GM23338 (cell line): ENCODE results near the gene PACC1.

ENCODE experiments used
- CREB1 ChIP-seq: fragments of 250-450 bp; sonication (Bioruptor Pico); IDR thresholded peaks from 2 replicates; pipeline ENCODE4 v1.5.0; 2020; ENCODE audit warnings: low read depth, mild to moderate bottlenecking, moderate library complexity
- EZH2 ChIP-seq: fragments of 200-600 bp; sonication (generic); IDR thresholded peaks from one replicate; pipeline ENCODE4 v1.8.0; 2017; ENCODE audit warnings: antibody characterized with exemption, mild to moderate bottlenecking, low read depth; ENCODE audit not compliant: unreplicated experiment
- EZH2phosphoT487 ChIP-seq: fragments of 200-600 bp; sonication (generic); IDR thresholded peaks from one replicate; pipeline ENCODE4 v1.8.1; 2018; ENCODE audit warnings: antibody characterized with exemption; ENCODE audit not compliant: unreplicated experiment
- JUNB ChIP-seq: IDR thresholded peaks from one replicate; pipeline ENCODE4 v1.6.1; 2016; ENCODE audit warnings: antibody characterized with exemption; ENCODE audit not compliant: unreplicated experiment
- NANOG ChIP-seq: IDR thresholded peaks from 2 replicates; pipeline ENCODE4 v1.6.1; 2016; ENCODE audit warnings: antibody characterized with exemption, borderline replicate concordance
- POLR2AphosphoS5 ChIP-seq: IDR thresholded peaks from 2 replicates; pipeline ENCODE4 v1.6.1; 2016; ENCODE audit warnings: antibody characterized with exemption, low read depth
- STAT1 ChIP-seq: IDR thresholded peaks from one replicate; pipeline ENCODE4 v1.6.1; 2016; ENCODE audit warnings: antibody characterized with exemption; ENCODE audit not compliant: unreplicated experiment
- ZNF114 ChIP-seq: fragments of 250-450 bp; sonication (Bioruptor Pico); IDR thresholded peaks from 2 replicates; pipeline ENCODE4 v1.5.0; 2020; ENCODE audit warnings: mild to moderate bottlenecking, moderate library complexity
- ZNF331 ChIP-seq: fragments of 250-450 bp; sonication (Bioruptor Pico); IDR thresholded peaks from 2 replicates; pipeline ENCODE4 v1.5.0; 2020; ENCODE audit warnings: low read depth, mild to moderate bottlenecking, moderate library complexity
- TF ChIP-seq, protein P1 (sequence below), 2 experiments: fragments of 200-600 bp in 1 of 2; sonication (generic) in 1 of 2; conservative IDR thresholded peaks; 2 replicates each; pipeline versions ENCODE4 v1.5.1 to v1.6.1; 2016 to 2017; ENCODE audit warnings: antibody characterized with exemption in 2 of 2, low read depth in 2 of 2, mild to moderate bottlenecking in 2 of 2, moderate library complexity in 1 of 2
- TF ChIP-seq, protein P2 (sequence below): IDR thresholded peaks from one replicate; pipeline ENCODE4 v1.6.1; 2018; ENCODE audit warnings: antibody characterized with exemption; ENCODE audit not compliant: unreplicated experiment
- TF ChIP-seq, protein P3 (sequence below): IDR thresholded peaks from 2 replicates; pipeline ENCODE4 v1.6.1; 2016; ENCODE audit warnings: antibody characterized with exemption
- TF ChIP-seq, protein P4 (sequence below): fragments of 250-450 bp; sonication (Bioruptor Pico); IDR thresholded peaks from 2 replicates; pipeline ENCODE4 v1.5.0; 2020; ENCODE audit warnings: mild to moderate bottlenecking, moderate library complexity

DNA sequence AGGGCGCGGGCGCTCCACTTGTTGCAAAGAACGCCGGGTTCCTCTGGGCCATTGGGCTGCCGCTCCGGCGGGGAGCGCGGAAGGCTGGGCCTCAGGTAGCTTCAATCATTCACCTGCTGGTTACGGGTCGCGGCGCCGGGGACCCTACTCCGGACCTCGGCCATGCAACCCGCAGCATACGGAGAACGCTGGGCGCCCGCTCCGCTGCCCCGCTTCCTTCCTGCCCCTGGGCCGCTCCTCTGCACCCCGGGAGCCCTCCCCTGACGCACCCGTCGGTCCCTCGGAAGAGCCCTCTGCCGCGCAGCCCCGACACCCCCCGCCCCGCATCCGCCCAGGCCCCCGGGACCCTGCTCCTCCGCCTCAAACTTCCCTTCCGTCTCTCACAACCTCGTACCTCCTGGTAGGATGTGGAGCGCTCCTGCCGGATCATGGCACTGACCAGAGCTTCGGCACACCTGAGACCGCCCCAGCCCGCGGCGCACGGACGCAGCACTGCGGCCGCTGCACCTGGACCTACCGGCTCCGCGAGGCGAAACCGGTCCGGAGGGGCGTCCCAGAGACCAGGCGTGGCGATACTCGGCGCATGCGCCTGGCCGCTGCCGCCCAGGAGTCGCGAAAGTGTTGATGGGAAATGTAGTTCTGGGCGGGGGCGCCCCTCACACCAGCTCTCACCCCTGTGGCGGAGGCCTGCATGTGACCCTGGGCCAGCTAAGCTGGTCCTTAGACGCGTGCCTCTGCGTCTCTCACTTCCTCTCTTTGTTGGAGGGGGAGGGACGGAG lies at the start of gene PACC1:
- TF ChIP-seq, protein P1, sequence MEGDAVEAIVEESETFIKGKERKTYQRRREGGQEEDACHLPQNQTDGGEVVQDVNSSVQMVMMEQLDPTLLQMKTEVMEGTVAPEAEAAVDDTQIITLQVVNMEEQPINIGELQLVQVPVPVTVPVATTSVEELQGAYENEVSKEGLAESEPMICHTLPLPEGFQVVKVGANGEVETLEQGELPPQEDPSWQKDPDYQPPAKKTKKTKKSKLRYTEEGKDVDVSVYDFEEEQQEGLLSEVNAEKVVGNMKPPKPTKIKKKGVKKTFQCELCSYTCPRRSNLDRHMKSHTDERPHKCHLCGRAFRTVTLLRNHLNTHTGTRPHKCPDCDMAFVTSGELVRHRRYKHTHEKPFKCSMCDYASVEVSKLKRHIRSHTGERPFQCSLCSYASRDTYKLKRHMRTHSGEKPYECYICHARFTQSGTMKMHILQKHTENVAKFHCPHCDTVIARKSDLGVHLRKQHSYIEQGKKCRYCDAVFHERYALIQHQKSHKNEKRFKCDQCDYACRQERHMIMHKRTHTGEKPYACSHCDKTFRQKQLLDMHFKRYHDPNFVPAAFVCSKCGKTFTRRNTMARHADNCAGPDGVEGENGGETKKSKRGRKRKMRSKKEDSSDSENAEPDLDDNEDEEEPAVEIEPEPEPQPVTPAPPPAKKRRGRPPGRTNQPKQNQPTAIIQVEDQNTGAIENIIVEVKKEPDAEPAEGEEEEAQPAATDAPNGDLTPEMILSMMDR (conservative IDR thresholded peaks at IDR 0.05; ENCODE audit: low read depth in 2 of 2): no peak
- no peak for TF ChIP-seq EZH2phosphoT487
- TF ChIP-seq, protein P2, sequence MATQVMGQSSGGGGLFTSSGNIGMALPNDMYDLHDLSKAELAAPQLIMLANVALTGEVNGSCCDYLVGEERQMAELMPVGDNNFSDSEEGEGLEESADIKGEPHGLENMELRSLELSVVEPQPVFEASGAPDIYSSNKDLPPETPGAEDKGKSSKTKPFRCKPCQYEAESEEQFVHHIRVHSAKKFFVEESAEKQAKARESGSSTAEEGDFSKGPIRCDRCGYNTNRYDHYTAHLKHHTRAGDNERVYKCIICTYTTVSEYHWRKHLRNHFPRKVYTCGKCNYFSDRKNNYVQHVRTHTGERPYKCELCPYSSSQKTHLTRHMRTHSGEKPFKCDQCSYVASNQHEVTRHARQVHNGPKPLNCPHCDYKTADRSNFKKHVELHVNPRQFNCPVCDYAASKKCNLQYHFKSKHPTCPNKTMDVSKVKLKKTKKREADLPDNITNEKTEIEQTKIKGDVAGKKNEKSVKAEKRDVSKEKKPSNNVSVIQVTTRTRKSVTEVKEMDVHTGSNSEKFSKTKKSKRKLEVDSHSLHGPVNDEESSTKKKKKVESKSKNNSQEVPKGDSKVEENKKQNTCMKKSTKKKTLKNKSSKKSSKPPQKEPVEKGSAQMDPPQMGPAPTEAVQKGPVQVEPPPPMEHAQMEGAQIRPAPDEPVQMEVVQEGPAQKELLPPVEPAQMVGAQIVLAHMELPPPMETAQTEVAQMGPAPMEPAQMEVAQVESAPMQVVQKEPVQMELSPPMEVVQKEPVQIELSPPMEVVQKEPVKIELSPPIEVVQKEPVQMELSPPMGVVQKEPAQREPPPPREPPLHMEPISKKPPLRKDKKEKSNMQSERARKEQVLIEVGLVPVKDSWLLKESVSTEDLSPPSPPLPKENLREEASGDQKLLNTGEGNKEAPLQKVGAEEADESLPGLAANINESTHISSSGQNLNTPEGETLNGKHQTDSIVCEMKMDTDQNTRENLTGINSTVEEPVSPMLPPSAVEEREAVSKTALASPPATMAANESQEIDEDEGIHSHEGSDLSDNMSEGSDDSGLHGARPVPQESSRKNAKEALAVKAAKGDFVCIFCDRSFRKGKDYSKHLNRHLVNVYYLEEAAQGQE: no peak
- no peak for TF ChIP-seq EZH2
- peak; percentile 99 for TF ChIP-seq POLR2AphosphoS5
- no peak for TF ChIP-seq ZNF114 (CRISPR knock-in tag)
- TF ChIP-seq CREB1 (CRISPR knock-in tag): peak; percentile 61; the same call in 1 of the 2 replicates
- TF ChIP-seq, protein P3, sequence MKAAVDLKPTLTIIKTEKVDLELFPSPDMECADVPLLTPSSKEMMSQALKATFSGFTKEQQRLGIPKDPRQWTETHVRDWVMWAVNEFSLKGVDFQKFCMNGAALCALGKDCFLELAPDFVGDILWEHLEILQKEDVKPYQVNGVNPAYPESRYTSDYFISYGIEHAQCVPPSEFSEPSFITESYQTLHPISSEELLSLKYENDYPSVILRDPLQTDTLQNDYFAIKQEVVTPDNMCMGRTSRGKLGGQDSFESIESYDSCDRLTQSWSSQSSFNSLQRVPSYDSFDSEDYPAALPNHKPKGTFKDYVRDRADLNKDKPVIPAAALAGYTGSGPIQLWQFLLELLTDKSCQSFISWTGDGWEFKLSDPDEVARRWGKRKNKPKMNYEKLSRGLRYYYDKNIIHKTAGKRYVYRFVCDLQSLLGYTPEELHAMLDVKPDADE: peak; percentile 83
- no peak for TF ChIP-seq JUNB
- TF ChIP-seq NANOG: no peak; the same call in 1 of the 2 replicates
- TF ChIP-seq, protein P4, sequence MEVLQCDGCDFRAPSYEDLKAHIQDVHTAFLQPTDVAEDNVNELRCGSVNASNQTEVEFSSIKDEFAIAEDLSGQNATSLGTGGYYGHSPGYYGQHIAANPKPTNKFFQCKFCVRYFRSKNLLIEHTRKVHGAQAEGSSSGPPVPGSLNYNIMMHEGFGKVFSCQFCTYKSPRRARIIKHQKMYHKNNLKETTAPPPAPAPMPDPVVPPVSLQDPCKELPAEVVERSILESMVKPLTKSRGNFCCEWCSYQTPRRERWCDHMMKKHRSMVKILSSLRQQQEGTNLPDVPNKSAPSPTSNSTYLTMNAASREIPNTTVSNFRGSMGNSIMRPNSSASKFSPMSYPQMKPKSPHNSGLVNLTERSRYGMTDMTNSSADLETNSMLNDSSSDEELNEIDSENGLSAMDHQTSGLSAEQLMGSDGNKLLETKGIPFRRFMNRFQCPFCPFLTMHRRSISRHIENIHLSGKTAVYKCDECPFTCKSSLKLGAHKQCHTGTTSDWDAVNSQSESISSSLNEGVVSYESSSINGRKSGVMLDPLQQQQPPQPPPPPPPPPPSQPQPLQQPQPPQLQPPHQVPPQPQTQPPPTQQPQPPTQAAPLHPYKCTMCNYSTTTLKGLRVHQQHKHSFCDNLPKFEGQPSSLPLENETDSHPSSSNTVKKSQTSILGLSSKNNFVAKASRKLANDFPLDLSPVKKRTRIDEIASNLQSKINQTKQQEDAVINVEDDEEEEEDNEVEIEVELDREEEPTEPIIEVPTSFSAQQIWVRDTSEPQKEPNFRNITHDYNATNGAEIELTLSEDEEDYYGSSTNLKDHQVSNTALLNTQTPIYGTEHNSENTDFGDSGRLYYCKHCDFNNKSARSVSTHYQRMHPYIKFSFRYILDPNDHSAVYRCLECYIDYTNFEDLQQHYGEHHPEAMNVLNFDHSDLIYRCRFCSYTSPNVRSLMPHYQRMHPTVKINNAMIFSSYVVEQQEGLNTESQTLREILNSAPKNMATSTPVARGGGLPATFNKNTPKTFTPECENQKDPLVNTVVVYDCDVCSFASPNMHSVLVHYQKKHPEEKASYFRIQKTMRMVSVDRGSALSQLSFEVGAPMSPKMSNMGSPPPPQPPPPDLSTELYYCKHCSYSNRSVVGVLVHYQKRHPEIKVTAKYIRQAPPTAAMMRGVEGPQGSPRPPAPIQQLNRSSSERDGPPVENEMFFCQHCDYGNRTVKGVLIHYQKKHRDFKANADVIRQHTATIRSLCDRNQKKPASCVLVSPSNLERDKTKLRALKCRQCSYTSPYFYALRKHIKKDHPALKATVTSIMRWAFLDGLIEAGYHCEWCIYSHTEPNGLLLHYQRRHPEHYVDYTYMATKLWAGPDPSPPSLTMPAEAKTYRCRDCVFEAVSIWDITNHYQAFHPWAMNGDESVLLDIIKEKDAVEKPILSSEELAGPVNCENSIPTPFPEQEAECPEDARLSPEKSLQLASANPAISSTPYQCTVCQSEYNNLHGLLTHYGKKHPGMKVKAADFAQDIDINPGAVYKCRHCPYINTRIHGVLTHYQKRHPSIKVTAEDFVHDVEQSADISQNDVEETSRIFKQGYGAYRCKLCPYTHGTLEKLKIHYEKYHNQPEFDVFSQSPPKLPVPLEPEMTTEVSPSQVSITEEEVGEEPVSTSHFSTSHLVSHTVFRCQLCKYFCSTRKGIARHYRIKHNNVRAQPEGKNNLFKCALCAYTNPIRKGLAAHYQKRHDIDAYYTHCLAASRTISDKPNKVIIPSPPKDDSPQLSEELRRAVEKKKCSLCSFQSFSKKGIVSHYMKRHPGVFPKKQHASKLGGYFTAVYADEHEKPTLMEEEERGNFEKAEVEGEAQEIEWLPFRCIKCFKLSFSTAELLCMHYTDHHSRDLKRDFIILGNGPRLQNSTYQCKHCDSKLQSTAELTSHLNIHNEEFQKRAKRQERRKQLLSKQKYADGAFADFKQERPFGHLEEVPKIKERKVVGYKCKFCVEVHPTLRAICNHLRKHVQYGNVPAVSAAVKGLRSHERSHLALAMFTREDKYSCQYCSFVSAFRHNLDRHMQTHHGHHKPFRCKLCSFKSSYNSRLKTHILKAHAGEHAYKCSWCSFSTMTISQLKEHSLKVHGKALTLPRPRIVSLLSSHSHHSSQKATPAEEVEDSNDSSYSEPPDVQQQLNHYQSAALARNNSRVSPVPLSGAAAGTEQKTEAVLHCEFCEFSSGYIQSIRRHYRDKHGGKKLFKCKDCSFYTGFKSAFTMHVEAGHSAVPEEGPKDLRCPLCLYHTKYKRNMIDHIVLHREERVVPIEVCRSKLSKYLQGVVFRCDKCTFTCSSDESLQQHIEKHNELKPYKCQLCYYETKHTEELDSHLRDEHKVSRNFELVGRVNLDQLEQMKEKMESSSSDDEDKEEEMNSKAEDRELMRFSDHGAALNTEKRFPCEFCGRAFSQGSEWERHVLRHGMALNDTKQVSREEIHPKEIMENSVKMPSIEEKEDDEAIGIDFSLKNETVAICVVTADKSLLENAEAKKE (CRISPR knock-in tag): no peak
- TF ChIP-seq ZNF331 (CRISPR knock-in tag): no peak
- TF ChIP-seq STAT1: no peak
